ENCODE data around the gene EDA.

DNA sequence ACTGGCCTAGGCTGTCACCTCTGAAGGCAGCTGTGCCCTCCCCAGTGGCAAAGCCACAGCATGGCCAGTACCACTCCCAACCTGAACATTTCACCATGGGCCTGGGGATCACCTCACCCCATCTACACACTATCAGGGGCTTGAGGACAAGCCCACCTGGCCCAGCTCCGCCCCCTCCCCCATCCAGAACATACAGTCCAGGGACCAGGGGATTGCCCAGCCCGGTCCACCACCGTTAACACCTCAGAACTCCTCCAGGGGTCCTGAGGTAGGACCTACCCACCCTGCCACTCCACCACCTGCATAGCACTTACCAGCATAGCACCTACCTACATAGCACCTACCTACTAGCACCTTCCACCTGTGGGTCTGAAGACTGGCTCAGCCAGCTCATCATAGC is 179.8 kb downstream of the EDA start:
- TF ChIP-seq, protein P1, sequence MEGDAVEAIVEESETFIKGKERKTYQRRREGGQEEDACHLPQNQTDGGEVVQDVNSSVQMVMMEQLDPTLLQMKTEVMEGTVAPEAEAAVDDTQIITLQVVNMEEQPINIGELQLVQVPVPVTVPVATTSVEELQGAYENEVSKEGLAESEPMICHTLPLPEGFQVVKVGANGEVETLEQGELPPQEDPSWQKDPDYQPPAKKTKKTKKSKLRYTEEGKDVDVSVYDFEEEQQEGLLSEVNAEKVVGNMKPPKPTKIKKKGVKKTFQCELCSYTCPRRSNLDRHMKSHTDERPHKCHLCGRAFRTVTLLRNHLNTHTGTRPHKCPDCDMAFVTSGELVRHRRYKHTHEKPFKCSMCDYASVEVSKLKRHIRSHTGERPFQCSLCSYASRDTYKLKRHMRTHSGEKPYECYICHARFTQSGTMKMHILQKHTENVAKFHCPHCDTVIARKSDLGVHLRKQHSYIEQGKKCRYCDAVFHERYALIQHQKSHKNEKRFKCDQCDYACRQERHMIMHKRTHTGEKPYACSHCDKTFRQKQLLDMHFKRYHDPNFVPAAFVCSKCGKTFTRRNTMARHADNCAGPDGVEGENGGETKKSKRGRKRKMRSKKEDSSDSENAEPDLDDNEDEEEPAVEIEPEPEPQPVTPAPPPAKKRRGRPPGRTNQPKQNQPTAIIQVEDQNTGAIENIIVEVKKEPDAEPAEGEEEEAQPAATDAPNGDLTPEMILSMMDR (IDR thresholded peaks at IDR 0.05; ENCODE audit: low read length) = no peak
- no peak for TF ChIP-seq EZH2 (optimal IDR thresholded peaks at IDR 0.05; ENCODE audit: low read depth, low read length)
